Activated CD4-positive, alpha-beta T cell treated with anti-CD3 and anti-CD28 coated beads for 36 hours (primary cell): ENCODE data around the gene ATIC. TPM values are rescaled to one million over a fixed set of nuclear protein-coding genes. Genes with fewer than 3 reads are reported as not detected.

Source experiments
- ATAC-seq: fragments of 200-7000 bp; cut with Tn5 transposase; one replicate; pipeline ENCODE4 v1.10.0; 2021; ENCODE audit warnings: mild to moderate bottlenecking, moderate library complexity
- CTCF ChIA-PET: fragments of 350-600 bp; sonication (Branson Sonifier 250); formaldehyde crosslinking; loops from one replicate; lab custom pipeline; 2021; ENCODE audit warnings: antibody characterized with exemption; lab: Charles Lee
- POLR2A ChIA-PET: fragments of 350-600 bp; sonication (Branson Sonifier 250); formaldehyde crosslinking; loops from one replicate; lab custom pipeline; 2021; ENCODE audit warnings: antibody characterized with exemption, inconsistent platforms; lab: Charles Lee
- DNase-seq: peaks from one replicate; pipeline ENCODE4 v3.0.0-alpha.2; 2020
- H3K27ac Mint-ChIP-seq: one replicate; pipeline ENCODE4 v1.8.0; 2021; ENCODE audit warnings: mixed read lengths
- H3K27me3 Mint-ChIP-seq: one replicate; pipeline ENCODE4 v1.8.0; 2021; ENCODE audit warnings: mixed read lengths
- H3K36me3 Mint-ChIP-seq: one replicate; pipeline ENCODE4 v1.8.0; 2021; ENCODE audit warnings: low read depth, mixed read lengths
- H3K4me1 Mint-ChIP-seq: one replicate; pipeline ENCODE4 v1.8.0; 2021; ENCODE audit warnings: mixed read lengths
- H3K4me3 Mint-ChIP-seq: one replicate; pipeline ENCODE4 v1.8.0; 2021; ENCODE audit warnings: mild to moderate bottlenecking, moderate library complexity, mixed read lengths
- H3K9me3 Mint-ChIP-seq: one replicate; pipeline ENCODE4 v1.8.0; 2021; ENCODE audit warnings: low read depth, mixed read lengths
- intact Hi-C, 2 experiments: fragments of 100-400 bp; cut with DNase I in 1 of 2; cut with micrococcal nuclease in 1 of 2; formaldehyde crosslinking; loops; one replicate each; pipeline versions ENCODE4 v1.14.2 to v1.15.1; 2022 to 2024; cut with DNase I, micrococcal nuclease
- total RNA-seq, 2 experiments: library from RNA; stranded (reverse); gene quantifications; one replicate each; pipeline ENCODE4 v1.2.3, GENCODE V29; 2021

ATIC gene
- total RNA-seq, 2 experiments from 2014 or later: 300 to 310 TPM

- Mint-ChIP-seq H3K36me3 (peaks cover 13% of the 10 kb centered on the region), H3K4me3 (no peak overlapping the region), H3K27ac (no peak overlapping the region), H3K9me3 (no peaks in the 10 kb centered on the region), H3K4me1 (no peaks in the 10 kb centered on the region), H3K27me3 (no peaks in the 10 kb centered on the region)
- POLR2A ChIA-PET: no interaction called here
- ATAC-seq (no peak), DNase-seq (no peak)
- intact Hi-C loops: no loop called here
- CTCF ChIA-PET: interaction anchor here (0.8 kb wide), 1 partner anchor 12 kb away, joined by 3 read pairs; no protein-coding TSS in a partner anchor
Observed at GRCh38 chr2:215379039-215379438, 67.2 kb downstream of the ATIC start.

- Mint-ChIP-seq H3K27ac (no peak overlapping the region), H3K4me3 (no peak overlapping the region), H3K9me3 (no peaks in the 10 kb centered on the region), H3K4me1 (no peaks in the 10 kb centered on the region), H3K27me3 (no peaks in the 10 kb centered on the region), H3K36me3 (peaks cover 3% of the 10 kb centered on the region)
- no peak for DNase-seq
- no peak for ATAC-seq
- ChIA-PET POLR2A (no interaction called here), CTCF (no interaction called here)
- intact Hi-C loops: no loop called here
Observed at GRCh38 chr2:215379948-215380347, 68.1 kb downstream of the ATIC start.

GRCh38 chr2:215380699-215381098, 68.8 kb downstream of the ATIC start:
- DNase-seq: no peak
- intact Hi-C loops: no loop called here
- H3K36me3 Mint-ChIP-seq: peaks cover 3% of the 10 kb centered on the region

GRCh38 chr2:215382011-215382410, 70.2 kb downstream of the ATIC start:
- Mint-ChIP-seq H3K4me1 (no peaks in the 10 kb centered on the region), H3K9me3 (no peaks in the 10 kb centered on the region), H3K36me3 (peaks cover 1% of the 10 kb centered on the region), H3K4me3 (no peak overlapping the region), H3K27me3 (no peaks in the 10 kb centered on the region), H3K27ac (no peak overlapping the region)
- no peak for DNase-seq
- intact Hi-C loops: no loop called here
- ATAC-seq: no peak
- ChIA-PET POLR2A (no interaction called here), CTCF (interaction anchor here (0.8 to 1.2 kb wide), 3 partner anchors 498 to 1273 kb away, joined by 3 read pairs; no protein-coding TSS in a partner anchor)

More at GRCh38 chr2:215380699-215381098, 68.8 kb downstream of the ATIC start:
- H3K4me1 Mint-ChIP-seq: no peaks in the 10 kb centered on the region
- CTCF ChIA-PET: no interaction called here
- POLR2A ChIA-PET: no interaction called here
- no peaks in the 10 kb centered on the region for H3K9me3 Mint-ChIP-seq
- no peaks in the 10 kb centered on the region for H3K27me3 Mint-ChIP-seq
- H3K27ac Mint-ChIP-seq: no peak overlapping the region
- no peak for ATAC-seq
- no peak overlapping the region for H3K4me3 Mint-ChIP-seq

GRCh38 chr2:215382480-215382879, 70.6 kb downstream of the ATIC start:
- Mint-ChIP-seq H3K4me1 (no peaks in the 10 kb centered on the region), H3K27me3 (no peaks in the 10 kb centered on the region), H3K9me3 (no peaks in the 10 kb centered on the region), H3K36me3 (peaks cover 1% of the 10 kb centered on the region), H3K27ac (no peak overlapping the region), H3K4me3 (no peak overlapping the region)
- intact Hi-C loops: no loop called here
- no peak for DNase-seq
- POLR2A ChIA-PET: no interaction called here
- no peak for ATAC-seq
- CTCF ChIA-PET: interaction anchor here (0.8 to 1.2 kb wide), 2 partner anchors 498 to 538 kb away, joined by 3 read pairs; no protein-coding TSS in a partner anchor

GRCh38 chr2:215383652-215384279, 71.9 kb downstream of the ATIC start:
- intact Hi-C loops: no loop called here
- H3K27me3 Mint-ChIP-seq: no peaks in the 10 kb centered on the region
- no peak overlapping the region for H3K4me3 Mint-ChIP-seq
- peaks cover 1% of the 10 kb centered on the region for H3K36me3 Mint-ChIP-seq
- POLR2A ChIA-PET: no interaction called here
- H3K9me3 Mint-ChIP-seq: no peaks in the 10 kb centered on the region
- no peak for ATAC-seq
- CTCF ChIA-PET: interaction anchor here (0.6 kb wide), 1 partner anchor 727 kb away, joined by 4 read pairs; no protein-coding TSS in a partner anchor
- H3K4me1 Mint-ChIP-seq: no peaks in the 10 kb centered on the region
- no peak overlapping the region for H3K27ac Mint-ChIP-seq
- DNase-seq: no peak

GRCh38 chr2:215384710-215385109, 72.9 kb downstream of the ATIC start:
- Mint-ChIP-seq H3K36me3 (peaks cover 1% of the 10 kb centered on the region), H3K27me3 (no peaks in the 10 kb centered on the region), H3K4me3 (no peak overlapping the region), H3K9me3 (no peaks in the 10 kb centered on the region), H3K4me1 (no peaks in the 10 kb centered on the region), H3K27ac (no peak overlapping the region)
- ATAC-seq (no peak), DNase-seq (no peak)
- intact Hi-C loops: no loop called here
- ChIA-PET CTCF (interaction anchor here (0.6 kb wide), 1 partner anchor 27 kb away, joined by 3 read pairs; no protein-coding TSS in a partner anchor), POLR2A (no interaction called here)

- peaks cover 1% of the 10 kb centered on the region for H3K36me3 Mint-ChIP-seq
- DNase-seq (no peak), ATAC-seq (no peak)
- intact Hi-C loops: no loop called here
- no peaks in the 10 kb centered on the region for H3K4me1 Mint-ChIP-seq
- no peak overlapping the region for H3K27ac Mint-ChIP-seq
- ChIA-PET POLR2A (no interaction called here), CTCF (no interaction called here)
- no peak overlapping the region for H3K4me3 Mint-ChIP-seq
- no peaks in the 10 kb centered on the region for H3K27me3 Mint-ChIP-seq
- H3K9me3 Mint-ChIP-seq: no peaks in the 10 kb centered on the region
Observed at GRCh38 chr2:215386566-215386965, 74.7 kb downstream of the ATIC start.

GRCh38 chr2:215388002-215388728, 76.3 kb downstream of the ATIC start:
- CTCF ChIA-PET: no interaction called here
- no peaks in the 10 kb centered on the region for H3K4me1 Mint-ChIP-seq
- intact Hi-C loops: no loop called here
- no peak overlapping the region for H3K27ac Mint-ChIP-seq
- no peak overlapping the region for H3K4me3 Mint-ChIP-seq
- H3K36me3 Mint-ChIP-seq: no peaks in the 10 kb centered on the region
- ATAC-seq (no peak), DNase-seq (no peak)
- POLR2A ChIA-PET: interaction anchor here (0.5 kb wide), 1 partner anchor 1061 kb away, joined by 3 read pairs; no protein-coding TSS in a partner anchor
- H3K27me3 Mint-ChIP-seq: no peaks in the 10 kb centered on the region
- H3K9me3 Mint-ChIP-seq: no peaks in the 10 kb centered on the region

GRCh38 chr2:215390550-215390913, 78.7 kb downstream of the ATIC start:
- ATAC-seq: no peak
- no peak overlapping the region for H3K27ac Mint-ChIP-seq
- ChIA-PET POLR2A (no interaction called here), CTCF (interaction anchor here (1.1 kb wide), 1 partner anchor 12 kb away, joined by 3 read pairs; no protein-coding TSS in a partner anchor)
- DNase-seq: no peak
- no peaks in the 10 kb centered on the region for H3K4me1 Mint-ChIP-seq
- no peak overlapping the region for H3K4me3 Mint-ChIP-seq
- H3K27me3 Mint-ChIP-seq: no peaks in the 10 kb centered on the region
- intact Hi-C loops: no loop called here
- H3K9me3 Mint-ChIP-seq: no peaks in the 10 kb centered on the region
- no peaks in the 10 kb centered on the region for H3K36me3 Mint-ChIP-seq

GRCh38 chr2:215391531-215391930, 79.7 kb downstream of the ATIC start:
- H3K4me1 Mint-ChIP-seq: no peaks in the 10 kb centered on the region
- no peak for ATAC-seq
- no peaks in the 10 kb centered on the region for H3K36me3 Mint-ChIP-seq
- no peak overlapping the region for H3K4me3 Mint-ChIP-seq
- POLR2A ChIA-PET: no interaction called here
- CTCF ChIA-PET: interaction anchor here (0.5 kb wide), 1 partner anchor 306 kb away, joined by 3 read pairs; no protein-coding TSS in a partner anchor
- no peaks in the 10 kb centered on the region for H3K9me3 Mint-ChIP-seq
- no peaks in the 10 kb centered on the region for H3K27me3 Mint-ChIP-seq
- H3K27ac Mint-ChIP-seq: no peak overlapping the region
- no peak for DNase-seq
- intact Hi-C loops: no loop called here

- no peak overlapping the region for H3K4me3 Mint-ChIP-seq
- ChIA-PET POLR2A (no interaction called here), CTCF (no interaction called here)
- DNase-seq (no peak), ATAC-seq (no peak)
- H3K9me3 Mint-ChIP-seq: no peaks in the 10 kb centered on the region
- H3K36me3 Mint-ChIP-seq: no peaks in the 10 kb centered on the region
- no peak overlapping the region for H3K27ac Mint-ChIP-seq
- H3K4me1 Mint-ChIP-seq: no peaks in the 10 kb centered on the region
- no peaks in the 10 kb centered on the region for H3K27me3 Mint-ChIP-seq
- intact Hi-C loops: no loop called here
Observed at GRCh38 chr2:215392164-215392563, 80.3 kb downstream of the ATIC start.
